ENCODE results near the gene EARS2.

The EARS2 gene

DNA sequence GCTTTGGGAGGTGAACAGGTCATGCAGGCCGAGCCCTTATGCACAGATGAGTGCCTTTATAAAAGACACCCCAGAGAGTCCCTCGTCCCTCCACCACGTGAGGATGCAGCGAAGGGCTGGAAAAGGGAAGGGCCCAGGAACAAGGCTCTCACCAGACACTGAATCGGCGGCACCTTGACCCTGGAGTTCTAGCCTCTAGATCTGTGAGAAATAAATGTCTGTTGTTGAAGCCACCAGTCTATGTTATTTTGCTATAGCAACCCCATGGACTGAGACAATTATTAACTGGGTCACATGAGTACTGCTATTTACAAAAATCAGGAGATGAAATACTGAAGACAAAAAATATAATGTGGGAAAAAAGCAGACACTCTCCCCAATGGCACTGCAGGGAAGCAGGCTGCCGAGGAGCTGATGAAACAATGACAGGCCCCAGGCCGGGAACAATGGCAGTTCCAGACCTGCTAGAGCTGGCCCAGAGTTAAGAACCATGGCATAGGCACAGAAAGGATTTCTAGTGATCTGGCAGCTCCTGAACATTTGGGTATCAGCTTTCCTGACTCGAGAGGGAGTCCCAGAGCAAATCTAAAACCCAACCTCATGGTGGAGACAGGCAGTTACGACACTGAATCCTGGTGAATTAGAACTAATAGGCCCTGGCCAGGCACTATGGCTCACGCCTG lies 29.0 kb downstream of the EARS2 start:
- TF ChIP-seq, protein P1, sequence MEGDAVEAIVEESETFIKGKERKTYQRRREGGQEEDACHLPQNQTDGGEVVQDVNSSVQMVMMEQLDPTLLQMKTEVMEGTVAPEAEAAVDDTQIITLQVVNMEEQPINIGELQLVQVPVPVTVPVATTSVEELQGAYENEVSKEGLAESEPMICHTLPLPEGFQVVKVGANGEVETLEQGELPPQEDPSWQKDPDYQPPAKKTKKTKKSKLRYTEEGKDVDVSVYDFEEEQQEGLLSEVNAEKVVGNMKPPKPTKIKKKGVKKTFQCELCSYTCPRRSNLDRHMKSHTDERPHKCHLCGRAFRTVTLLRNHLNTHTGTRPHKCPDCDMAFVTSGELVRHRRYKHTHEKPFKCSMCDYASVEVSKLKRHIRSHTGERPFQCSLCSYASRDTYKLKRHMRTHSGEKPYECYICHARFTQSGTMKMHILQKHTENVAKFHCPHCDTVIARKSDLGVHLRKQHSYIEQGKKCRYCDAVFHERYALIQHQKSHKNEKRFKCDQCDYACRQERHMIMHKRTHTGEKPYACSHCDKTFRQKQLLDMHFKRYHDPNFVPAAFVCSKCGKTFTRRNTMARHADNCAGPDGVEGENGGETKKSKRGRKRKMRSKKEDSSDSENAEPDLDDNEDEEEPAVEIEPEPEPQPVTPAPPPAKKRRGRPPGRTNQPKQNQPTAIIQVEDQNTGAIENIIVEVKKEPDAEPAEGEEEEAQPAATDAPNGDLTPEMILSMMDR (IDR thresholded peaks at IDR 0.05; ENCODE audit: insufficient read depth, low read depth, low read length, missing control alignments), result no peak
- no peak overlapping the region for H3K4me3 ChIP-seq (ENCODE audit: low read length)
- no peak for DNase-seq (ENCODE audit: low read depth)

DNA sequence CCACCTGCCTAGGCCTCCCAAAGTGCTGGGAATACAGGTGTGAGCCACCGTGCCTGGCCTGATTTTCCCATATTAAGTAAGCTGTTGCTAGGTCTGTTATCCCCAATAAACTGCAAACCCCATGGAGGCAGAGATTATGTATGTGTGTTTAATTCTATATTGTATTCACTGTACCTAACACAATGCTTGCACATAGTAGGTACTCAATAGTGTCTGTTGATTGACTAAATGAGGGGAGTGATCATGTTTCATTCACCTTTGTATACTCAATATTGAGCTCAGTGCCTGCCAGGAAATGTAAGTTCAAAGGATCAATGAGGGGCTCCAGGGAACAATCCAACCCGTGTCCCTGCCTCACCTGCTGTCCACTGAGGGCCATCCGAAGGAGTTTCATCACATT lies 32.3 kb downstream of the EARS2 start:
- DNase-seq (ENCODE audit: low read depth), result no peak
- TF ChIP-seq, protein P1 (IDR thresholded peaks at IDR 0.05; ENCODE audit: insufficient read depth, low read depth, low read length, missing control alignments), result no peak
- no peak overlapping the region for H3K4me3 ChIP-seq (ENCODE audit: low read length)

GRCh38 chr16:23523876-23524385 lies 33.2 kb downstream of the EARS2 start:
- TF ChIP-seq, protein P1 (IDR thresholded peaks at IDR 0.05; ENCODE audit: insufficient read depth, low read depth, low read length, missing control alignments), result no peak
- H3K4me3 ChIP-seq (ENCODE audit: low read length), result no peak overlapping the region
- no peak for DNase-seq (ENCODE audit: low read depth)

GRCh38 chr16:23523321-23523720 lies 33.8 kb downstream of the EARS2 start:
- no peak for DNase-seq (ENCODE audit: low read depth)
- TF ChIP-seq, protein P1 (IDR thresholded peaks at IDR 0.05; ENCODE audit: insufficient read depth, low read depth, low read length, missing control alignments), result no peak
- no peak overlapping the region for H3K4me3 ChIP-seq (ENCODE audit: low read length)

DNA sequence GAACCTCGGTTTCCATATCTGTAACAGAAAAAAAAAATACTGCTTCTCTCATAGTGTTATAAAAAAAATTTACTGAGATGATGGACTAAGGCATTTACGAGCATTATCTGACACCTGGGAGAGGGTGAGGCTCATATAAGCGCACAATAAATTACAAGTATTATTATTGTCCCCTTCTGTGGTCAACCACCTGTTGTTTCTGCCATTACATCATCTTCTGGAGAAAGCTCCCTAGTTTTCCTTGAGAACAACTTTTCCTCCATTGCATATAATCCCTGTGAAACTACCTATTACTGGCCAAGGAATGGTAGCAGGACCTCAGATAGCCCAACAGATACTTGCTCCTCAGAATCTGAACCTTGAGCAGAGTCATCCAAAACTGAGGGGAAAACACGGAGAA lies 35.2 kb downstream of the EARS2 start:
- no peak for DNase-seq (ENCODE audit: low read depth)
- TF ChIP-seq, protein P1 (IDR thresholded peaks at IDR 0.05; ENCODE audit: insufficient read depth, low read depth, low read length, missing control alignments), result no peak
- H3K4me3 ChIP-seq (ENCODE audit: low read length), result no peak overlapping the region

GRCh38 chr16:23521037-23521743 lies 36.0 kb downstream of the EARS2 start:
- no peak for DNase-seq (ENCODE audit: low read depth)
- no peak overlapping the region for H3K4me3 ChIP-seq (ENCODE audit: low read length)
- TF ChIP-seq, protein P1 (IDR thresholded peaks at IDR 0.05; ENCODE audit: insufficient read depth, low read depth, low read length, missing control alignments), result no peak
